H1 (cell line): ENCODE results near the gene ACADVL. TPM values are rescaled to one million over a fixed set of nuclear protein-coding genes. Genes with fewer than 3 reads are reported as not detected.

Source experiments
- BRCA1 ChIP-seq: IDR thresholded peaks from 2 replicates; pipeline ENCODE4 v1.6.1; 2012; ENCODE audit warnings: low read depth, low read length, improper control_type of control experiment
- CHD7 ChIP-seq: fragments of 300-600 bp; sonication (generic); IDR thresholded peaks from 2 replicates; pipeline ENCODE4 v1.7.1; 2012; ENCODE audit warnings: low read length, moderate library complexity, mild to moderate bottlenecking, inconsistent platforms; ENCODE audit not compliant: insufficient replicate concordance
- CTBP2 ChIP-seq: IDR thresholded peaks from 2 replicates; pipeline ENCODE4 v1.7.0; 2011; ENCODE audit warnings: borderline replicate concordance, mild to moderate bottlenecking, moderate library complexity, mixed read lengths, low read length; ENCODE audit not compliant: insufficient read depth, insufficient read length
- KDM4A ChIP-seq: IDR thresholded peaks from one replicate; pipeline ENCODE4 v1.7.1; 2012; ENCODE audit warnings: low read depth, mild to moderate bottlenecking, moderate library complexity, low read length, inconsistent platforms; ENCODE audit not compliant: severe bottlenecking
- RBBP5 ChIP-seq: IDR thresholded peaks from 2 replicates; pipeline ENCODE4 v1.7.1; 2012; ENCODE audit warnings: low read depth, mild to moderate bottlenecking, inconsistent platforms, low read length, moderate library complexity, borderline replicate concordance
- ZNF274 ChIP-seq: IDR thresholded peaks from 2 replicates; pipeline ENCODE4 v1.7.0; 2012; ENCODE audit warnings: low read length, borderline replicate concordance; ENCODE audit errors: extremely low read depth
- polyA plus RNA-seq, 7 experiments: library from polyadenylated mRNA; depleted of rRNA in 3 of 7; stranded (reverse) in 5 of 7; unstranded in 2 of 7; fragments of >200 nt in 5 of 7; fragments of 200-250 nt in 2 of 7; gene quantifications; 1 replicate in 5 of 7; 2 replicates in 1 of 7; 4 replicates in 1 of 7; pipeline versions ENCODE4 v1.2.1 to v1.2.3, GENCODE V29; 2011 to 2013; ENCODE audit warnings: missing spikeins in 2 of 7, mixed read lengths in 2 of 7
- total RNA-seq: library from RNA; stranded (reverse); fragmentation: NEBNext Ultra II Directional; extraction: Animal tissue kit (Norgen Biotek cat#: 25700); gene quantifications from 2 replicates; pipeline ENCODE4 v1.2.1, GENCODE V29; 2021

The ACADVL gene
- total and polyA plus RNA-seq, 2 of the 8 experiments (the other 6 are each of a cell fraction or from before 2014, with no cell fraction given) = 181 to 231 TPM

GRCh38 chr17:7246779-7247178 is 27.0 kb downstream of the ACADVL start (continued):
- TF ChIP-seq CHD7 (no peak), KDM4A (no peak), ZNF274 (no peak), RBBP5 (no peak), BRCA1 (no peak), CTBP2 (no peak)
